ENCODE results near the gene ACVR2B. TPM values are rescaled to one million over a fixed set of nuclear protein-coding genes. Genes with fewer than 3 reads are reported as not detected.
"Not testable (repeated sequence)": the region's sequence is repeated elsewhere in the genome, so short reads cannot be mapped to it uniquely, and the experiment has no call there.

ACVR2B gene
- total RNA-seq (2014; rRNA removed; shearing (Covaris generic); ENCODE audit: low replicate concordance): 1.3 and 1.4 TPM in 2 replicates

DNA sequence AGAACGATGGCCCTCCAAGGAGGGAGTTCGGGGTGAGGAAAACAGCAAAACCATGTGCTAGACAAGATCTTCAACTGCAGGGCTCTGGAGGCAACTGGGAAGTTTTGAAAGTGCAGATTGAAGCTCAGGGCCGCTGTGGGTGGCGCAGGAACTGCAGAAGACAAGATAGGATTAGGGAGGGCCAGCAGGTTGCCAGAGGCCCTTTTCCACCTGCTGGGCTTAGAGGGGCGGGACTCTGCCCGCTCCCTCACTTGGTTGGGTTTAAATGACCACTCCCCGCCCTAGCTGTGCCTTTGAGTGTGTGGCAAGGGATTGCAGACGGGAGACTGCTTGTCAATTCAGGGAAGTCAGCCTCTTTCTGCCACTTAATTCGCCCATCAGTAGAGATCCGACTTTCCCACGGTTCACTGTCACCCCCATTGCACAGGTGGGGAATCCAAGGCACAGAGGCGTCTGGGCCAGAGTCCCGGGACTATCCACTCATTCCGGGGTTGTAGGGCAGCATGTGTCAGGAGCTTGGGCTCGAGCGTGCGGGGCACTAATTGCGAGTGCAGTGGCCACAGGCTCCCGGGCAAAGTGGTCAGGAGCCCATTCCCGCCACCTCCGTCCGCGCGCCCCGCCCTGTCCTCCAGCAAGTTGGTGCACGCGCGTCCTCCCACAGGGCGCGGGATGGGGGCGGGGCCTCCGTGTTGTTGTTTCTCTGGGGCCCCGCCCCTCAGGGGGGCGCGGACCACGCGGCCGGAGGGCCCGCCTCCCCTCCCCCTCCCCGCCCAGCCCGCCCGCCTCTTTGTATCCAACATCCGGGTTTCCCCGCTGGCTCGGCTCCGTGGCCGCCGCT, at the start of gene ACVR2B:
ACVR2B (plus strand) TSS at position 816 of the 838 bp plus-strand sequence. CDS start 433 bp downstream, outside the sequence.
- in situ Hi-C loops (cut with HindIII; ENCODE audit: low pct_unique_long_range_greater_than_20kb, low sequenced_read_pairs): no loop called here
- DNase-seq (ENCODE audit: low read depth): peak; percentile 62

DNA sequence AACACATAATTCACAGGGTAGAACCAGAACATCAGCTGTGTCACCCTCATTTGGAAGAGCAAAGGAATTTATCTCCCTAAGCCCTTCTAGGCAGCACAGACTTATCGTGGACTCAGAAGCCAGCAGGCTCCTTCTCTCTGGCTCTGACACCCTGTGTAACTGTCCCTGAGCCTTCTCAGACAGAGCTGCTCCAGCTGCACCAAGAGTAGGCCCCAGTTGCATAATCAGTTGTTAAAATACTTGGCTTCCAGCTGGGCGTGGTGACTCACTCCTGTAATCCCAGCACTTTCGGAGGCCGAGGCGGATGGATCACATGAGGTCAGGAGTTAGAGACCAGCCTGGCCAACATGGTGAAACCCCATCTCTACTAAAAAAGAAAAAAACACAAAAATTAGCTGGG, 49.4 kb upstream of the ACVR2B start:
- no peak for DNase-seq (ENCODE audit: low read depth)
- in situ Hi-C loops (cut with HindIII; ENCODE audit: low pct_unique_long_range_greater_than_20kb, low sequenced_read_pairs): no loop called here

DNA sequence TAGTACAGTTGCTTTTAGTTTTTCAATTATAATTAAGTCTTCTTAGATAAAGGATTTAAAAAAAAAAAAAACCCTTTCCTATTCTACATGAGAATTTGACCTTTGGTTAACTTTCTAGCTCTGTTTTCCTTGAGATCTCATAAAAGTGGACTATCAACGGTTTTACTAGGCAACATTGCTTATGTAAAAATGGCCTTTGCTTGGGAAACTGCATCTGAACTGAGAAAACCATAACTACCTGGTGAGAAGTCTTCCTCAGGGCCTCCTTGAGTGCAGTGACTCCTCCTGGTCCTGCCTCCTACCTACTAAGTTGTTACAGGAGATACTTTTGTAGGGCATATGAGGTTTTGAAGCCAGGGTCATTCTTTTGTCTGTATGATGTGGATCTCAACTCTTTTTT, 42.1 kb upstream of the ACVR2B start:
- in situ Hi-C loops (cut with HindIII; ENCODE audit: low pct_unique_long_range_greater_than_20kb, low sequenced_read_pairs): no loop called here
- DNase-seq (ENCODE audit: low read depth): no peak

DNA sequence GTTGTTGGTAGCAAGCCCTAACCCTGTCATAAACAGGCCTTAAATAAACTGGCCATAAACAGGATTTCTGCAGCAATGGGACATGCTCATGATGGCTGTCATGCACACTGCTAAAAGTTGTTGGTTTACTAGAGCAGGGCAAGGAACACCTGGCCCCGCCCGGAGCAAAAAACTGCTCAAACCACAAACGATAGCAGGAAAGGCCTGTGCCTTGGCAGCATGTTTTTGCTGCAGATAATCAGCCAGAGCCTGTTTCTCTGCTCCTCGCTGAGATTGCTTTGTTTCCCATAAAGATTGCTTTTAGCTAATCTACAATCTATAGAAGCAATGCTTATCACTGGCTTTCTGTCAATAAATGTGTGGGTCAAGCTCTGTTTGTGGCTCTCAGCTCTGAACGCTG, 32.9 kb upstream of the ACVR2B start:
- in situ Hi-C loops (cut with HindIII; ENCODE audit: low pct_unique_long_range_greater_than_20kb, low sequenced_read_pairs); DNase-seq (ENCODE audit: low read depth): not testable (repeated sequence)

DNA sequence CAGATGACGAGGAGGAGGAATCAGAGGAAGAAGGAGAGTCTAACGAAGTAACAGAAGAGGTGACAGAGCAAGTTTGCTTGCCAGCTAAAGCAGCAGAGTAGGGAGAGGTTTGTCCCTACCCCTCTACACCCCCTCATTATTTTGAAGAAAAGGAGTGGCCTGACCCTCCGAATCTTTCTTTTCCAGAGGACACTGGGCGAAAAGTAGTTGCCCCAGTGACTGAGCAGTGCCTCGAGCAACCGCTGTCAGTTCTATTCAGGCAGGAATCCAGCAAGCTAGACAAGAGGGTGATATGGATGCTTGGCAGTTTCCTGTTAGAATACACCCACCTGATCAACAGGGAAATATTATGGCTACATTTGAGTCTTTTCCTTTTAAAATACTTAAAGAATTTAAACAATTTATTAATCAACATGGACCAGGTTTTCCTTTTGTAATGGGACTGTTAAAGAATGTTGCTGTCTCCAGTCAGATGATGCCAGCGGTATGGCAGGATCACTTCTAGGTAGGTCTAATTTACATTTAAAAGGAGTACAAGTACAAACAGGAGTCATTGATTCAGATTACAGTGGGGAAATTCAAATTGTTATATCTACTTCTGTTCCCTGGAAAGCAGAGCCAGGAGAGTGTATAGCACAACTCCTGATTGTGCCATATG, 31.9 kb upstream of the ACVR2B start:
- DNase-seq (ENCODE audit: low read depth): no peak
- in situ Hi-C loops (cut with HindIII; ENCODE audit: low pct_unique_long_range_greater_than_20kb, low sequenced_read_pairs): no loop called here

GRCh38 chr3:38426798-38427426, 26.8 kb upstream of the ACVR2B start:
- in situ Hi-C loops (cut with HindIII; ENCODE audit: low pct_unique_long_range_greater_than_20kb, low sequenced_read_pairs); DNase-seq (ENCODE audit: low read depth): not testable (repeated sequence)

GRCh38 chr3:38432871-38433658, 20.6 kb upstream of the ACVR2B start:
- in situ Hi-C loops (cut with HindIII; ENCODE audit: low pct_unique_long_range_greater_than_20kb, low sequenced_read_pairs); DNase-seq (ENCODE audit: low read depth): not testable (repeated sequence)

DNA sequence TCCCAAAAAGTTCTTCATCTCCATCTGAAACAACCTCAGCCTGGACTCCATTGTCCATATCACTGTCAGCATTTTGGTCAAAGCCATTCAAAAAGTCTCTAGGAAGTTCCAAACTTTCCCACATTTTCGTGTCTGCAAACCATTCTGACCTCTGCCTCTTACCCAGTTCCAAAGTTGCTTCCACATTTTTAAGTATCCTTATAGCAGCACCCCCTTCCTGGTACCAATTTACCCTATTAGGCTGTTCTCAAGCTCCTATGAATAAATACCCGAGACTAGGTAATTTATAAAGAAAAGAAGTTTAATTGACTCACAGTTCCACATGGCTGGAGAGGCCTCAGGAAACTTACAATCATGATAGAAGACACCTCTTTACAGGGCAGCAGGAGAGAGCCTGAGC, 20.0 kb upstream of the ACVR2B start:
- DNase-seq (ENCODE audit: low read depth); in situ Hi-C loops (cut with HindIII; ENCODE audit: low pct_unique_long_range_greater_than_20kb, low sequenced_read_pairs): not testable (repeated sequence)

DNA sequence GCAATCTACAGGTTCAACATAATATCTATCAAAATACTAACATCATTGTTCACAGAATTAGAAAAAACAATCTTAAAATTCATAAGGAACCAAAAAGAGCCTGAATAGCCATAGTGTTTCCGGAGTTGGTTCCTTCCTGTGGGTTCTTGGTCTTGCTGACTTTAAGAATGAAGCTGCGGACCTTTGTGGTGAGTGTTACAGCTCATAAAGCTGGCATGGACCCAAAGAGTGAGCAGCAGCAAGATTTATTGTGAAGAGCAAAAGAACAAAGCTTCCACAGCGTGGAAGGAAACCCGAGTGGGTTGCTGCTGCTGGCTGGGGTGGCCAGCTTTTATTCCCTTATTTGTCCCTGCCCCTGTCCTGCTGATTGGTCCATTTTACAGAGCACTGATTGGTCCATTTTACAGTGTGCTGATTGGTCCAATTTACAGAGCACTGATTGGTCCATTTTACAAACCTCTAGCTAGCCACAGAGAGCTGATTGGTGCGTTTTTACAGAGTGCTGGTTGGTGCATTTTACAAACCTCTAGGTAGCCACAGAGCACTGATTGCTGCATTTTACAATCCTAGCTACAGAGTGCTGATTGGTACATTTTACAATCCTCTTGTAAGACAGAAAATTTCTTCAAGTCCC, 15.1 kb upstream of the ACVR2B start:
- in situ Hi-C loops (cut with HindIII; ENCODE audit: low pct_unique_long_range_greater_than_20kb, low sequenced_read_pairs); DNase-seq (ENCODE audit: low read depth): not testable (repeated sequence)

DNA sequence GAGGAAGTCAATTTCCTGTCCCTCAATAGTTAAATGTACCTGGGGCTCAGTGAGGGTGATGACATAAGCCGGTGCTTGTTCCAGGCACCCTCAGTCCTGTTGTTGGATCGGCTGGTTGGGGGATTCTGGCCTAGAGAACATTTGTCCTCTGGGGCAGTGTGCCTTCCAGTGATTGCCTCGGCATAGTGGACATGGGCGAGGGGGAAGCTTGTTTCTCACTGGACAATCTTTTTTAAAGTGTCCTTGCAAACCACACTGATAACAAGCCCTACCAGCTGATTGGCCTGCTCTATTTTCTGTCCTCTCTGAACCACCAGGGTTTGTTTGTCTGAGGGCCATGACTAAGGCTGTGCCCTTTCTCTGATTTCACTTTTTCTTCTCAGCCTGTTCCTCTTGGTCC, 10.5 kb upstream of the ACVR2B start:
- in situ Hi-C loops (cut with HindIII; ENCODE audit: low pct_unique_long_range_greater_than_20kb, low sequenced_read_pairs); DNase-seq (ENCODE audit: low read depth): not testable (repeated sequence)

DNA sequence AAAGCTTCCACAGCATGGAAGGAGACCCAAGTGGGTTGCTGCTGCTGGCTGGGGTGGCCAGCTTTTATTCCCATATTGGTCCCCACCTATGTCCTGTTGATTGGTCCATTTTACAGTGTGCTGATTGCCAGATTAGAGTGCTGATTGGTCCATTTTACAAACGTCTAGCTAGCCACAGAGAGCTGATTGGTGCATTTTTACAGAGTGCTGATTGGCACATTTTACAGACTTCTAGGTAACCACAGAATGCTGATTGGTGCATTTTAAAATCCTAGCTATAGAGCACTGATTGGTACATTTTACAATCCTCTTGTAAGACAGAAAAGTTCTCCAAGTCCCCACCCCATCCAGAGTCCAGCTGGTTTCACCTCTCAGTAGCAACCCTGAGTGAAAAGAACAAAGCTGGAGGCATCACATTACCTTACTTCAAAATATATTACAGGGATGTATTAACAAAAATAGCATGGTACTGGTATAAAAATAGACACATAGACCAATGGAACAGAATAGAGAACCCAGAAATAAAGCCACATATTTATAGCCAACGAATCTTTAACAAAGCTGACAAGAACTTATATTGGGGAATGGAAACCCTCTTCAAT, 7.5 kb upstream of the ACVR2B start:
- in situ Hi-C loops (cut with HindIII; ENCODE audit: low pct_unique_long_range_greater_than_20kb, low sequenced_read_pairs): no loop called here

GRCh38 chr3:38446812-38447211, 6.9 kb upstream of the ACVR2B start:
- in situ Hi-C loops (cut with HindIII; ENCODE audit: low pct_unique_long_range_greater_than_20kb, low sequenced_read_pairs): no loop called here
- DNase-seq (ENCODE audit: low read depth): no peak

More for the DNA sequence above, 7.5 kb upstream of the ACVR2B start:
- no peak for DNase-seq (ENCODE audit: low read depth)

DNA sequence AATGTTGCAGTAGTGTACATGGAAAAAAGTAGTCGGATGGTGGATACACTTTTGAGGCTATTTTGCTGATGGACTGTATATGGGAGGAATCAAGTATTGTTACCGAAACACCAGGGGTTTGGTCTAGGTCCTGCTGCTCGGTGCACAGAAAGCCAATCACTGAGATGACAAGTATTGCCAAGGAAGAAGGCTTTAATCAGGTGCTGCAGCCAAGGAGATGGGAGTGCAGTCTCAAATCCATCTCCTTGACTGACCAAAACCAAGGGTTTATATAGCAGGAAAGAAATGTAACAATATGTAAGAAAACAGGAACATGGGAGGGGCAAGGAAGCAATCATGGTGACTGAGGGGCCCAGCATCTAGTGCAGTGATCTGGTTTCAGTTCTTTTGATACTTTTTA, 2.8 kb upstream of the ACVR2B start:
- in situ Hi-C loops (cut with HindIII; ENCODE audit: low pct_unique_long_range_greater_than_20kb, low sequenced_read_pairs): no loop called here
- DNase-seq (ENCODE audit: low read depth): no peak

DNA sequence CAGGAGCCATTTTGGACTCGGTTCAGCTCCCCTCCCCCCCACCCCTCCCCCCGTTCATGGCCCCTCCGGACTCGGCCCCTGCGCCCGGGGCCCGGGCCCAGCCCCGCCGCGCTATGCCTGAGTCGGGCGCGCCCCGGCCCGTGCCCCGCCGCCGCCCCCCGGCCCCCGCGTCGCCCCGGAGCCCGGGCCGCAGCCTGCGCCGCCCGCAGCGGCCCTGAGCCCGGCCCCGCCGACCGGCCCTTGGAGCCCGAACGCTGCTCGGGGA, 155 bp downstream of the ACVR2B start:
- in situ Hi-C loops (cut with HindIII; ENCODE audit: low pct_unique_long_range_greater_than_20kb, low sequenced_read_pairs): no loop called here
- no peak for DNase-seq (ENCODE audit: low read depth)

DNA sequence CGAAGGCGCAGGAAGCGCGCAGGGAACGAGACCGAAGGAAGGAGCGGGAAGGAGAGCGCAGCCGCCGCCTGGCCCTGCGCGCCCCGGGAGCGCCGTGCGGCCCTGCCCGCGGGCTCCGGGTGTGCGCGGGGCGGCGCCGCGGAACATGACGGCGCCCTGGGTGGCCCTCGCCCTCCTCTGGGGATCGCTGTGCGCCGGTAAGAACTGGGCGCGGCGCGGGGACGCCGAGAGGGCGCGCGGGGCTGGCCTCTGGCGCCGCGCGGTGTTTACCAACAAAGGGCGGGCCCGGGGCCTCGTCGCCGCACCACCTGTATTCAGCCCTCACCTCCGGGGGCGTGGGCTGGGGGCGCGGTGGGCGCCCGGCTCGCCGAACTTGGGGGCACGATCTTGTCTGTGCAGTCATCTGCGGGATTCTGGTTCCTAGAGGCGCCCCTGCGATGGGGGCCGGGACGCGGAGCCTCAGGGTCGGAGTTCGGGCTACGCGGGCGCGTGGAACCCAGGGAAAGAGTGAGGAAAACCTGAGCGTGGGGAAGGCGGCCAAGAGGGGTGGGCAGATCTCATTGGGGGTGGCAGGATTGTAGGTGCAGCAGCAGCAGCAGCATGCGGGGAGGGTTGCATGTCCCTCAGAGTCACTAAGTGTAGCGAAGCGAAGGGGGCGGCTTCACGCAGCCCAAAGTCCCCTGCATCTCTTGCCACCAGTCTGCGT, 641 bp downstream of the ACVR2B start:
- peak; percentile 33 for DNase-seq (ENCODE audit: low read depth)
- in situ Hi-C loops (cut with HindIII; ENCODE audit: low pct_unique_long_range_greater_than_20kb, low sequenced_read_pairs): no loop called here

DNA sequence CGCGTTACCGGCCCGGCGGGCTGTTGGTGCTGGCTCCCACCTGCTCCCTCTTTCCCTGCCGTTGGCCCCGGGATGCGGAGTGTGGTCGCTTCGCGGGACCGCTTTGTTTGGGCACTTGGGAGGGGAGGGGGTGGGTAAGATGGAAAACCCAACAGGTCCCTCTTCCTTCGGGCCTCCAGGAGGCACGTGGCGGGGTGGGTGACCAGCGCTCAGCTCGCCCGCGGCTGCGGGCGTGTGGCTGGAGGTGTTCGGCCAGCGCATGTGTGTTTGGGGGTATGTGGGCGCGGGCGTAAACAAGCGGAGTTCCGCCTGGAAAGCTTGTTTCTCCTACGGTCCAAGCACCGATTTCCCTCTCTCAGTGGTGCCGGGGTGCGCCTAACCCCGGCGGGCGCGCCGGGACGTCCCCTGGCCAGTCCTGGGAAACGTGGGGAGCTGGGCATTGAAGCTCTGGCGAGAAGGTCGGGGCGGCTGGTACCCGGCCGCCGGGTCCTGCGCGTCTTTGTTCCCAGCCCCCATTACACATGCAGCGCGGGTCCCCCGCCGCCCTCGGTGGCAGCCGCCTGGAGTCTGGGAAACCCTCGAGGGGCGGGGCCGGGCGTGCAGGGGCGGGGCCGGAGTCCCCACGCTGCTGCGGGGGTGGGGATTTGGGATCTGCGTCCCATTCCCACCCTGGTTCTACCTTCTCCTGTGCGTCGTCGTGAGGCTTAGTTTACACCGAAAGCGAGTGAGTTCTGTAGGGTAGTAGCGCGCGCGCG, 1.4 kb downstream of the ACVR2B start:
- peak; percentile 47 for DNase-seq (ENCODE audit: low read depth)
- in situ Hi-C loops (cut with HindIII; ENCODE audit: low pct_unique_long_range_greater_than_20kb, low sequenced_read_pairs): no loop called here

Data from Caki2 (cell line).